Measurements from ENCODE around the gene FAM193B. TPM values are rescaled to one million over a fixed set of nuclear protein-coding genes. Genes with fewer than 3 reads are reported as not detected.

Gene FAM193B
- total and polyA plus RNA-seq, 2 of the 13 experiments (the other 11 are each of a cell fraction or from before 2014, with no cell fraction given): 21.2 to 40.9 TPM

- TF ChIP-seq E2F2 (CRISPR knock-in tag; IDR thresholded peaks at IDR 0.05; ENCODE audit: borderline replicate concordance) (no peak), U2AF1 (optimal IDR thresholded peaks at IDR 0.05; ENCODE audit: low read depth, low read length) (no peak), RAD21 (CRISPR knock-in tag; IDR thresholded peaks at IDR 0.05) (no peak), THAP9 (CRISPR knock-in tag; IDR thresholded peaks at IDR 0.05; ENCODE audit: borderline replicate concordance) (peak; percentile 35; the same call in 1 of the 2 replicates), JARID2 (CRISPR knock-in tag; IDR thresholded peaks at IDR 0.05; ENCODE audit: insufficient replicate concordance) (peak; percentile 10), CEBPG (CRISPR knock-in tag; IDR thresholded peaks at IDR 0.05) (peak; percentile 84), CHD4 (IDR thresholded peaks at IDR 0.05; ENCODE audit: borderline replicate concordance, low read length) (peak; percentile 45)
- TF ChIP-seq, protein P1, sequence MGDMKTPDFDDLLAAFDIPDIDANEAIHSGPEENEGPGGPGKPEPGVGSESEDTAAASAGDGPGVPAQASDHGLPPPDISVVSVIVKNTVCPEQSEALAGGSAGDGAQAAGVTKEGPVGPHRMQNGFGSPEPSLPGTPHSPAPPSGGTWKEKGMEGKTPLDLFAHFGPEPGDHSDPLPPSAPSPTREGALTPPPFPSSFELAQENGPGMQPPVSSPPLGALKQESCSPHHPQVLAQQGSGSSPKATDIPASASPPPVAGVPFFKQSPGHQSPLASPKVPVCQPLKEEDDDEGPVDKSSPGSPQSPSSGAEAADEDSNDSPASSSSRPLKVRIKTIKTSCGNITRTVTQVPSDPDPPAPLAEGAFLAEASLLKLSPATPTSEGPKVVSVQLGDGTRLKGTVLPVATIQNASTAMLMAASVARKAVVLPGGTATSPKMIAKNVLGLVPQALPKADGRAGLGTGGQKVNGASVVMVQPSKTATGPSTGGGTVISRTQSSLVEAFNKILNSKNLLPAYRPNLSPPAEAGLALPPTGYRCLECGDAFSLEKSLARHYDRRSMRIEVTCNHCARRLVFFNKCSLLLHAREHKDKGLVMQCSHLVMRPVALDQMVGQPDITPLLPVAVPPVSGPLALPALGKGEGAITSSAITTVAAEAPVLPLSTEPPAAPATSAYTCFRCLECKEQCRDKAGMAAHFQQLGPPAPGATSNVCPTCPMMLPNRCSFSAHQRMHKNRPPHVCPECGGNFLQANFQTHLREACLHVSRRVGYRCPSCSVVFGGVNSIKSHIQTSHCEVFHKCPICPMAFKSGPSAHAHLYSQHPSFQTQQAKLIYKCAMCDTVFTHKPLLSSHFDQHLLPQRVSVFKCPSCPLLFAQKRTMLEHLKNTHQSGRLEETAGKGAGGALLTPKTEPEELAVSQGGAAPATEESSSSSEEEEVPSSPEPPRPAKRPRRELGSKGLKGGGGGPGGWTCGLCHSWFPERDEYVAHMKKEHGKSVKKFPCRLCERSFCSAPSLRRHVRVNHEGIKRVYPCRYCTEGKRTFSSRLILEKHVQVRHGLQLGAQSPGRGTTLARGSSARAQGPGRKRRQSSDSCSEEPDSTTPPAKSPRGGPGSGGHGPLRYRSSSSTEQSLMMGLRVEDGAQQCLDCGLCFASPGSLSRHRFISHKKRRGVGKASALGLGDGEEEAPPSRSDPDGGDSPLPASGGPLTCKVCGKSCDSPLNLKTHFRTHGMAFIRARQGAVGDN (CRISPR knock-in tag; IDR thresholded peaks at IDR 0.05): peak; percentile 22
- TF ChIP-seq, protein P2, sequence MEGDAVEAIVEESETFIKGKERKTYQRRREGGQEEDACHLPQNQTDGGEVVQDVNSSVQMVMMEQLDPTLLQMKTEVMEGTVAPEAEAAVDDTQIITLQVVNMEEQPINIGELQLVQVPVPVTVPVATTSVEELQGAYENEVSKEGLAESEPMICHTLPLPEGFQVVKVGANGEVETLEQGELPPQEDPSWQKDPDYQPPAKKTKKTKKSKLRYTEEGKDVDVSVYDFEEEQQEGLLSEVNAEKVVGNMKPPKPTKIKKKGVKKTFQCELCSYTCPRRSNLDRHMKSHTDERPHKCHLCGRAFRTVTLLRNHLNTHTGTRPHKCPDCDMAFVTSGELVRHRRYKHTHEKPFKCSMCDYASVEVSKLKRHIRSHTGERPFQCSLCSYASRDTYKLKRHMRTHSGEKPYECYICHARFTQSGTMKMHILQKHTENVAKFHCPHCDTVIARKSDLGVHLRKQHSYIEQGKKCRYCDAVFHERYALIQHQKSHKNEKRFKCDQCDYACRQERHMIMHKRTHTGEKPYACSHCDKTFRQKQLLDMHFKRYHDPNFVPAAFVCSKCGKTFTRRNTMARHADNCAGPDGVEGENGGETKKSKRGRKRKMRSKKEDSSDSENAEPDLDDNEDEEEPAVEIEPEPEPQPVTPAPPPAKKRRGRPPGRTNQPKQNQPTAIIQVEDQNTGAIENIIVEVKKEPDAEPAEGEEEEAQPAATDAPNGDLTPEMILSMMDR (CRISPR knock-in tag; IDR thresholded peaks at IDR 0.05): no peak
Observed at GRCh38 chr5:177498013-177498787, 56.2 kb downstream of the FAM193B start (continued).
